Globus pallidus (tissue), 1 donor: ENCODE measurements around the gene IRAK3.
"Not testable (repeated sequence)": the region's sequence is repeated elsewhere in the genome, so short reads cannot be mapped to it uniquely, and the experiment has no call there.

Source experiments
- DNase-seq: peaks from one replicate; pipeline ENCODE4 v3.0.0-alpha.2; 2015; ENCODE audit warnings: low spot score

IRAK3 gene

DNA sequence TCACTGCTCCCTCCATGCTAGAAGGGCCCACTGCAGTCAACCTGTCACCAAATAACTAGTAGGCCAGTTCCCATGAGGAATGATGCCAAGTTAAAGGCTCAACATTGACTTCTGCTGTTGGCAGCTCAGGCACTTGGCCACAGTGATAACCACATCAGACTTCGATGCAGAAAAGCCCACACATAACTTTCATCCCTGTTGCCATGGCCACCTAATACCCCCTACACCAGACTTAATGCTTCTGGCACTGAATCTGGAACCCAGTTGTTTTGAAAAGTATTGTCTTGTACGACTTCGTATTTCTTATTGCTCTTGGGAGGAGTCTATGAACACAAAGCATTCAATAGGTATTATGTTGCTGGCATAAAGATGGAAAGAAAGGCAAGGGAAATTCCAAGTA lies 69.0 kb downstream of the IRAK3 start:
- no peak for DNase-seq

DNA sequence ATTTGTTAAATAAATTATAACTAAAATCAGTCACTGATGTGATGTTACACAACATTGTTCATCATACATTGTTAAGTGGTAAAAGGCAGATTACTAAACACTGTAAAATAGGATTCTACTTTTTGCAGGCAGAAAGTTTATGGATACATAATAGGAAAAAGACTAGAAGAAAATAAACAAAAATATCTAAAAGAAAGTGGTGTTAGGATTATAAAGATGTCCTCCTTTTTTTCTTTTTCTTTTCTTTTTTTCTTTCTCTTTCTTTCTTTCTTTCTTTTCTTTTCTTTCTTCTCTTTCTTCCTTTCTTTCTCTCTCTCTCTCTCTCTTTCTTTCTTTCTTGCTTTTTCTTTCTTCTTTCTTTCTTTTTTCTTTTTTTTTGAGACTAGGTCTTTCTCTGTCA lies 73.7 kb downstream of the IRAK3 start:
- DNase-seq, result no peak

DNA sequence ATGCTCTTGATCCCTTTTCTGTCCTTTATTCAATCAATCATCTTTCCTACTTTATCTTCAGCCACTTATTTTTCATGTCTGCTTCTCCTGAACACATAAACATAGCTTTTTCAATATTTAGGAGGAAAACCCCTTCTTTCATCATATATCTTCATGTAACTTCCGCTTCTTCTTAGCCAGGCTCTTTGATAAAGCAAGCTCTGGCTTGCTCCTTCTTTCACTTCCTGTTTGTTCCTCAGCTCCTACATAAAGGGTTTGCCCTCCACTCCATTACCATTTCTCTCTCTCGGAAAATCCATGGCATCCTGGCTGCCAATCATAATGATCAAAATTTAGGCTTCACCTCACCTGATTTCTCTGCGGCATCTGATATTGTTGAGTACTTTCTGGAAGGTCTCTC lies 79.5 kb downstream of the IRAK3 start:
- DNase-seq, result peak; percentile 38

DNA sequence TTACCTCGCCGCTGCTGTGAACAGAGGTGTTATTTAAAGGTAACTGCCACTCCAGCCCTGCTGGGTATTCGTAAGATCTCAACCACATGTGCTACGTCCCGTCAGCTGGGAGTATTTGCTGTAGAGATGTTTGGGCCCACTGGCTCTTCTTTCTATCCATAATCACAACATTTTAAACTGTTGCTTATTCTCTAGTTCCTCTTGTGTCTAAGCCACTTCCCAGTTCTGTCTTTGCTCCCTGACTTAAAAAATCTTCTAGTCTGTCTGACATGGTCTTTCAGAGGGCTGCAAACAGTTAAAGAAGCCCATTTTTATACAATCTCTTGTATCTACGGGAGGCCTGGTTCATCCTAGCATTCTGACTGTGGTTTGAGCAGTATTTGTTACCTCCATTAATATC lies 80.1 kb downstream of the IRAK3 start:
- no peak for DNase-seq

DNA sequence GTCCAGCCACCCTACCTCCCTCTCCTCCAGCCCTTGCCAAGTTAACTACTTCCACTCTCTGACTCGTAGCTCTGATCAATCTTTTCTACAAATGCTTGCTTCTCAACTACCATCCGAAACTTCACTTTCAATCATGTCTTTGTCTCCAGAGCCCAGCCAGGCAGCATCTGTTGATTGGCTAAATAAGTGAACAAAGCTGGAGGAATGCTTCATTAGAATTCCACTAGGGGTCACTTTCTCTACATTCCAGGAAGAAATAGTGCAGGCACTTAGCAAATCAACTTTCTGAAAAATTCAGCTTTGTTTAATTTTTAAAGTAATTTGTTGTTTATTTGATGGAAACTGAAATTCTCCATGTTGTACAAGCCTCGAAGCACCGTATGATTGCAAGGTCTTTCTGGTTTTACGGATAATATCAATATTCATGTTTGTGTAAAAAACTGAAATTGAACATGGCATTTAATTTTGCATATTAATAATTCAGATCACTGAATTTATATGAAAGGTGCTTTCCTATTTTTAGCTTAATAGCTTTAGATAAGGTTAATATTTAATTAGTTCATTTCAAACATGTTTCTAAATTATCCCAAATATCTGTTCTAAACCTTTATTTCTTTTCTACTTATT lies 80.9 kb downstream of the IRAK3 start:
- peak; percentile 70 for DNase-seq

DNA sequence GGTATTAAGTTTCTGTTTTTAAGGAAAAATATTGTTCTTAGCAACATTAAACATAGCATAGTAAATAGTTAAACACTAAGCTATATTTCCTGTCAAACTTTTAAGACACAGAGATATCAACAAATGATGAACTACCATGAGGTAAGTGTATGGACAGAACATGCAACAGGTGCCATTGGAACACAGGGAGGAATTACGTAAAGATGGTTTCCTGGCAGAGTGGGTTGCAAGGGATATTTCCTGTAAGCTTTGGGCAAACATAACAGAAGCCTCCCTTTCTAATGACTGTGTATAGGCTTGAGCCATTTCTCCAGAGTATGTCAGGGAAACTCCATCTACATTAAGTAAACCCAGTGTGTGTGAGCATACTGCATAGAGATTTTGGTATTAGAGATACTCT lies 81.6 kb downstream of the IRAK3 start:
- DNase-seq, result no peak

DNA sequence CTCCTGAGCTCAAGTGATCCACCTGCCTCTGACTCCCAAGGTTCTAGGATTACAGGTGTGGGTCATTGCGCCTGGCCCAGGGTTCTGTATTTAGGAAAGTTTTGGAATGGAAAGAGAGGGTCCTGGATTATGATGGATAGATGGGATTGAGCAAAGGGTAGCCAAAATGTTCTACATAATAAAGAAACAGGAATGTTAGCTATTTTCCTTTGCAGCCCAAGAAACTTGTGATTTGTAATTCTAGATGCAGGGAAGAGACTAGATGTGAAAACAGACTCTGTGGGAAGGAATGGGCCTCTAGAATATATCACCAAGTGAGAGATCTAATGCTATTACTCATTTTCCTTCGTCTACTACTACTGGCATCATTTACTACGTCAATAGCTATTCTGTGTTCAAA lies 83.6 kb downstream of the IRAK3 start:
- DNase-seq, result no peak

DNA sequence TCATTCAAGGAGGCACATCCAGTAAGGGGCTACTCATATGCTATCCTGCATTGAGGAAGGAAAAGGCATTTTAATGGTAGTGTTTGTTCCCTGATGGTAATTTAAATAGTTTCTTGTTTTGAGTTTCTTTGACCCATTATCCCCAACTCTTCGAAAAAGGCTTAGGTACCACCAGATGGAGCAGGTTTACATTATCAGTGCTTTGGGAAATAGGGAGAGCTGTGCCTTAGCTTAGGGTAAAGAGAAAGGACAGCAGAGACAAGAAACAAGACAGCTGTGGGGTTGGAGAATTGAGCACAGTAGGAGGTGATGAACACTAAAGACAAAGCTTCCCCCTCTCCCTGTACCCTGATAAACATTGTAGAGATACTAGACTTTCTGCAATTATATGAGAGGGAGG lies 84.1 kb downstream of the IRAK3 start:
- no peak for DNase-seq

DNA sequence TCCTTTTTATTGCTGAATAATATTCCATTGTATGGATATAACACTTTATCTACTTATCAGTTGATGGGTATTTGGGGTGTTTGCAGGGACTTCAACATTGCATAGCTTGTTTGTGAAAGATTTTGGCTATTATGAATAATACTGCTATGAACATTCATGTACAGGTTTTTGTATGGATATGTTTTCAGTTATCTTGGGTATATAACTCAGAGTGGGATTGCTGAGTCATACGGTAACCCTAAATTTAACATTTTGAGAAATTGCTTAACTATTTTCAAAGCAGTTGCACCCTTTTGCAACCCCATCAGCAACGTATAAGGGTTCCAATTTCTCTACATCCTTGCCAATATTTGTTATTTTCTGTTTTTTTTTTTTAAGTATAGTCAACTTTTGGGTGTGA lies 86.0 kb downstream of the IRAK3 start:
- DNase-seq, result no peak

DNA sequence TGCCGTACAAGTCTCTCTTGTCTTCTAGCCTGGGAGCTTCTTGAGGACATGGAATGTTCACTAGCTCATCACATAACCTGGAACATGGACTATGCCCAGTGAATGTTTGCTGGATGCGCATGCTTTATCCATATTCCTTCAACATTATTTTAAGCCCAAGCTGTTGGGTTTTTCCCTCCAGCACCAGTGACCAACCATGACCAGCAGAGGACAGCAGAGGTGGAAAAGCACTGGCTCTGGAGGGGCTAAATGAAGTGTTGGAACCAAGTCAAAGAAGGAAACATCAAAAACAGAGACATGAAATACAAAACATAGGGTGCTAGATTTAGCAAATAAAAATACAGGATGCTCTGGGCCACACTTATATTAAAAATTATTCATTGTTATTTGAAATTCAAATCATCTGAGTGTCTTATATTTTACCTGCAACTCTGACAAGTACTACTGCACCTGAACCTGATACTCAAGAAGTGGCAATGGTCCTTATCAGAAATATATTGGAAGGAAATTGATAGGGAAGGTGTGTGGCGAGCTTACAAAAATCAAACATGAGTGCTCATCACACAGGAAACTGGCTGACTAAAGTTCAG lies 90.2 kb downstream of the IRAK3 start:
- DNase-seq, result no peak

DNA sequence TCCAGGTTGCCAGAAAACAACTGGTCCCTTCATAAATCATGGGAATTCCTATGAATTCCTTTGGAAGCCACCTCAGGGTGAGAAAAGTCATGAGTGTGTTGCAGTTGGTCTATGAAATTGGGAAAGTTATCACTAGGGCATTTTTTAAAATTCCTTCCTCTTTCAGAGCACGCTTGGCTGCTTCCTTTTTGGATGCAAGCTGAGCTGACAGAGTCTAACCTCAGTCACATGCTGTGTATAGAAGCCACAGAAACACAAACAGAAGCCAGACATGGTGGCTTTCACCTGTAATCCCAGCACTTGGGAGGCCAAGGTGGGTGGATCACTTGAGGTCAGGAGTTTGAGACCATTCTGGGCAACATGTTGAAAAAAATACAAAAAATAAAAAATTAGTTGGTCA lies 91.5 kb downstream of the IRAK3 start:
- DNase-seq, result no peak

DNA sequence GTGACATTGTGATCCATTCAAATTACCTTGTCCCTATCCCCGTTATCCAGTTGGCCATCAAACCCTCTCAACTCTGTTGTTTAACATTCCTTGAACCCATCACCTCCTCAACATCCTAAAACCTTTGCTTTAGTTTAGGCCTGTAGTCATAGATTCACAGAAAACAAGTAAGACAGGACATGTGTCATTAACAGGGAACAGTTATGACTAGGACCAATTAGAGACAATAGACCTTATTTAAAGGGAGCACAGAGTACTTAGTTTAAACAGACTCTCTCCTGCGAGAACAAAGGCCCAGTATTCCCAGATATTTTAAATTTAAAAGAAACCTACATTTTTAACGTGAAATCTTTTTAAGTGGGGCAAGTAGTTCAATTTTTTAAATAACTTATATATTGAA lies 93.2 kb downstream of the IRAK3 start:
- no peak for DNase-seq

DNA sequence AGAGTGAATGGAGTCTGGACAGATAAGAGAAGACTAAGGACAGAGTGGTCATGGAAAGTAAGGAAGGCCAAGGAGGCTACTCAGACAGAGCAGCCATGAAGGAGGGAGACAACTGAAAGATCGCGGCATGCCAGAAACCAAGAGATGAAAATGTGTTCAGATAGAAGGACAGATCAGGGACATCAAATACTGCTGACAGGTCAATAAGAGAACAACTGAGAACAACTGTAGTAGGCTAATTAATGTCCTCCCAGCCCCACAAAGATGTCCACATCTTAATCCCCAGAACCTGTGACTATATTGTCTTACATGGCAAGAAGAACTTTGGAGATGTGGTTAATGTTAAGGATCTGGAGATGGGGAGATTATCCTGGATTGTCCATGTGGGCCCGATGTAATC lies 98.3 kb downstream of the IRAK3 start:
- DNase-seq, result no peak

DNA sequence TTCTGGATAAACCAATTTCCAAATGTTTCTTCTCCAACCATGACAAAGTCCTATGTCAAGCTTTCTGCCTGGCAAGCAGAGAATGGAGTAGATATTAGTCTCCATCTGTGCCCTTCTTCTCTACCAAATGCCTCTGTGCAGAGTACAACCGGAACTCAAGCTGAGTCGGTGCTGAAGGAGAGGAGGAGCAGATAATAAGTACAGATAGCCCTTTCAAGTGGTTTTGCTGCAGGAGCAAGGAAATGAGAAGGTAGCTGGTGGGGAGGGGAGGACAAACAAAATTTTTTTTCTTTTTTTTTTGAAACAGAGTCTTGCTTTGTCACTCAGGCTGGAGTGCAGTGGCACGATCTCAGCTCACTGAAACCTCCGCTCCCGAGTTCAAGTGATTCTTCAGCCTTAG lies 99.1 kb downstream of the IRAK3 start:
- DNase-seq, result no peak

DNA sequence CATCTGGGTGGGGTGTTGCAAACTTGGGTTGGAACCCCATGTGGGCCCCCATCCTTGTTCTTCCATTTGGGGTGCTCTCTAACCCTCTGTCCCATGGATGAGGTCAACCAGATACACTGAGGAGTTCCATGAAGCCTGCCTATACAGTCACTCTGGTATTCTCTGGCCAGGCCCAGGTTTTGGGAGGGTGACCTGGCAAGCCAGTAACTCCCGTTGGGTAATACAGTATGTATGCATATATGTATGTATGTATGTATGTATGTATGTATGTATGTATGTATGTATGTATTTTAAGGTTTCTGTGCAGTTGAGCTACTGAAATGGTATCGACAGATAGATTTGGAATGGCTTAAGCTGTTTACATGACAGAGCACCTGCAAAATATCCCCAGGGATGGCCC lies 100.5 kb downstream of the IRAK3 start:
- no peak for DNase-seq

DNA sequence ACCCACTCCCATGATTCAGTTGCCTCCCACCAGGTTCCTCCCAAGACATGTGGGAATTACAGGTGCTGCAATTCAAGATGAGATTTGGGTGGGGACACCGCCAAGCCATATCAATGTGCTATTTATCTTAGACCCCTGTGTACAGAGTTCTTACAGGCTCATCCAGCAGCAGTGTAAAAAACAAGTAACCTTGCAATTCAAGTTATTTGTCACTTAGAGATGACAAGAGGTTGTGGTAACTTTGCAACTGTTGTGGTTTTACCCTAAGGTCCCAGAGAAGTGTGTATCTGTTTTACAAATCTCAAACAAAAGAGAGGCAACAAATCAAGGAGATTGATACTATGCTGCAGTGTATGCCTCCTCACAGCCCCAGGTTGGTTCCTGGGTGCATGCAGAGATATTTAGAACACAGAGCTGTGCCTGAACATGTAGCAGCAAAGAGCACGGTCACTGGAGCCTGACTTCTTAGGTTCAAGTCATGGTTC lies 101.7 kb downstream of the IRAK3 start:
- DNase-seq, result no peak

DNA sequence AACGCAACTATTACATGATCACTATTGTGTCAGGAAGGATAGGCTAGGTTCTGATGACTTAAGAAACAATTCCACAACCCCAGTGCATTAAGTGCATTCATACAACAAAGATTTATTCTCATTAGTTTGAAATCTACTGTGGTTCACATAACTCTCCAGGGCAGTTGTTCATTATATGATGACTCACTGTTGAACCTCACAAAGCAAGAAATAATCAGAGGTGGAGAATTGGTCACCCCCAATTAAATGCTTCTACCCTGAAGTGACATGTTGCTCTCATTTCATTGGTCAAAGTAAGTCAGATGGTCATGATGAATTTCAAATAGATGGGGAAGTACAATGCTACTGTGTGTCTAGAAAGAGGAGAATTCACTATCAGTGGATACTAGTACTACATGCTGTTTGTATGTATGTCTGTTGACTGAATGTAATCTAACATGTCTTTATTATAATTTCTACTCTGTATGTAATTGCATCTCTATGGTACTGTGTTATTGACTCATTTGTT lies 107.2 kb downstream of the IRAK3 start:
- DNase-seq, result no peak

DNA sequence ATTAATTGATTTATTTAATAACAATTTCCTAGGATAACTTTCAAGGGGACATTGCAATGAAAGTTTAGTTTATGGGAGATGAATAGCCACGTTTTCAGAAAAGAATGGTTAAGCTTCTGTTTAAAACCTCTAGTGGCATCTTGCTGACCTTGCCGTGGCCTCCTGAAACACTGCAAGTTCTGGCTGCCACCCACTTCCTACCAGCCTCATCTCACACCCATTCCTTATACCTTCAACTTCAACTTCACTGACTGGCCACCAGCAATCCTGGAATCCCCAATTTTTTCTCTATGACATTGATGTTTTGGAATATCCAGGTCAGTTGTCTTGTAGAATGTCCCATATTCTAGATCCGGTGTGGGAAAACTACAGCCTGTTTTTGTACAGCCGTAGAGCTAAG lies 108.1 kb downstream of the IRAK3 start:
- no peak for DNase-seq

DNA sequence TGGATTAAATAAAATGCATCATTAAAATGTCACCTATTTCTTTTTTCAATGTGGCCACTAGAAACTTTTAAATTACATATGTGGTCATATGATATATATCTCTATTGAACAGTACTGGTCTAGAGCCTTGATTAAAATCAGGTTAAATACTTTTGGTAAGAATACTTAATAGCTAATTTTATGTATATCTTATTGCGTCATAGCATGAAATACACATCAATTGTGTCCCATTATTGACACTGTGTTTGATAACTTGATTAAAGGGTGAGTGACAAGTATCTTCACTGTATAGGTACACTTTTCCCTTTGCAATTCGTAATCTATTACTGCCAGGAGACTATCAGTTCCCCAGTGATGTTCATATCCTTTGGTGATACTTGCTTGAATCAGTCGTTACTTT lies 108.9 kb downstream of the IRAK3 start:
- no peak for DNase-seq

DNA sequence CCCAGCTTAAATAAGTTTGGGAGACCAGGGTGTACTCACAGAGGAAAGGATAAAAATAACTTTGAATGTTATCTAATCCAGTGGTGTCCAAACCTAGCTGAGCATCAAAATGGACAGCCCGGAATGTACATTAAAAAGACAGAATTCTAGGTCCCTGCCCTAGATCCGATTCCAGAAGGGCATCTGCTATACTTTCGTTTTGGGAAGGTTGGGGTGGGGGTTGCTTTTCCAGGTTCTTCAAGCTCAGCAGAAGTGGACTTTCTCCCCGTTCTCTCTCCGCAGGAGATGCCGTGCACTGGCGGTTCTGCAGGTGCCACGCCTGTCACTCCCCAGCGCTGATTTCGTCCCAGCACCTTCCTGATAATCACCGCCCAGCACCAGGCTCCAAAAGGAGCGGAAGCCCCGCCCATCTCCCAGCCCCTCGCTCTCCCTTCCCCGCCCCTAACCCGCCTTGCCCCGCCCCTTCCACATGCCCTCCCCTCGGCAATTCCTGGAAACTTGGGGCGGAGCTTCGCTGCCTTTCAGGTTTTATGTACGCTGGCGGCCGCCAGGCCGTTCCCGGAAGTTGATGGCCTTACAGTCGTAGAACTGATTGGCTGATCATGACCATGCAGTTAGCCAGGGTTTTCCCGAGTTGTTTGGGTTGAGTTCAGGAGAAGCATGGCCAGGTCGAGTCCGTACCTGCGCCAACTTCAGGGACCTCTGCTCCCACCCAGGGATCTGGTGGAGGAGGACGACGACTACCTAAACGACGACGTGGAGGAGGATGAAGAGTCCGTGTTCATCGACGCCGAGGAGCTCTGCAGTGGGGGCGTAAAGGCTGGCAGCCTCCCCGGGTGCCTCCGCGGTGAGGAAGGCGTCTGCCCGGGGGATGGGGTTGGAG lies 113.2 kb downstream of the IRAK3 start, which contains the start of gene HELB:
Gene HELB (plus strand): TSS at position 550 of the 883 bp plus-strand sequence. CDS start 111 bp downstream, at position 661.
- peak; percentile 94 for DNase-seq

DNA sequence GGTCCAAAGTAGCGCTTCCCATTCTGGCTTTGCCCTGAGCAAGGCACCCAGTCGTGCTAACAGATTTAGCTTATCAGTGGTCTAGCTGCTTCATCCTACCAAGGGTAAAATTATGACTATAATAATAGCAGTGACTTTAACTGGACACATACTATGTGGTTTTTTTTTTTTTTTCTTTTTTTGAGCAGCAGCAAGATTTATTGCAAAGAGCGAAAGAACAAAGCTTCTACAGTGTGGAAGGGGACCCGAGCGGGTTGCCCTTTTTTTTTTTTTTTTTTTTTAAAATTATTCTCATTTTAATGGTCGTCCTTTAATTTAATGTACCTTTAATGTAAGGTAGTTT lies 113.8 kb downstream of the IRAK3 start:
- DNase-seq, result no peak

DNA sequence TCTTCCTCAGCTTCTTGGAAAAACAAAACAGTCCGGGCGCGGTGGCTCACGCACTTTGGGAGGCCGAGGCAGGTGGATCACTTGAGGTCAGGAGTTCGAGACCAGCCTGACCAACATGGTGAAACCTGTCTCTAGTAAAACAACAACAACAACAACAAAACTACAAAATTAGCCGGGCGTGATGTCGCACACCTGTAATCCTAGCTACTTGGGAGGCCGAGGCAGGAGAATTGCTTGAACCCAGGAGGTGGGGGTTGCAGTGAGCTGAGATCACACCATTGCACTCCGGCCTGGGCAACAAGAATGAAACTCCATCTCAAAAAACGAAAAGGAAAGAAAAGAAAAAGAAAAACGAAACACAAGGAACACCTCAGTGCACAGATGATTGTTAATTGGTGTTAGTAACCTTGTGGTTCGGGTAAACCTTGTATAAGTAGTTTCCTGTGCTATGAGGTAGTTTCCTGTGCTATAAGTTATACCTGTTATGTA lies 114.3 kb downstream of the IRAK3 start:
- DNase-seq, result not testable (repeated sequence)
